CD4-positive, alpha-beta T cell treated with Interleukin-2 at 100 ng/mL for 4 hours (primary cell): Measurements from ENCODE around the gene CYP19A1.

Experiments
- DNase-seq: peaks from one replicate; pipeline ENCODE4 v3.0.0-alpha.2; 2020; ENCODE audit warnings: low spot score

The CYP19A1 gene

DNA sequence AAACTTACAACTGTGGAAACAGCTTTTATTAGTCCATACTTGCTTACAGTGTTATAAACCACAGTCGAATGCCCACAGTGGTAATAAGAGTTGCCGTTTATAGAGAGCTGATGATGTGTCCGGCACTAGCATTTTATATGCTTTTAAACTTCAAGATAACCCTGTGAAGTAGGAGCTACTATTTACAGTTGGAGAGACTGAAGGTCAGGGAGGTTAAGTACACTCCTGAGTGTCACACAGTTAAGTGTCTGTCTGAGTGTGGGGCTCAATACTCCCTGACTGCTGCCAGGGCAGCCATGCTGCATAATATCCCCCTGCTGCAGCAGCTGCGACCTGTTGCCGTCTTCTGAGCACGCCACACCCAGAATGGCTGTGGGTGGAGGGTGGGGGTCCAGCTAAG lies 153.8 kb downstream of the CYP19A1 start:
- DNase-seq, result no peak

DNA sequence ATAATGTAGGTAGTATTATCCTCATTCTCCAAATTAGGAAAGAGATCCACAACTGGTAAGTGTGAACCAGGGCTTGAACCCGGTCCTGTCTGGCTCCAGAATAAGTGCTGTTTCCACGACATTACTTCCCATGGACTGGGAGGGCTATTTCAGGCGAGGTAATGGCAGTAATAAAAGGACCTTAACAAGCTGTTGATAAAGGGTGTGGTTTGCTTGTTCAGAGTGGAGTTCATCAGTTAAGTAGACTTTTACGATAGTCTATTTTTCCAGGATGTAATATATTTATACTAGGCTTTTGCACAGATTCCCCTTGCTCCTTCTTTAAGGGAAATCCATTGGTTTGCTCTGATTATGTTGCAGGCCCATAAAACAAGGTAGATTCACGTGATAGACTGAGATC lies 155.3 kb downstream of the CYP19A1 start:
- no peak for DNase-seq

- DNase-seq, result no peak
These were observed 156.5 kb downstream of the CYP19A1 start for GRCh38 chr15:51181905-51182304.

- DNase-seq, result no peak
These were observed 157.2 kb downstream of the CYP19A1 start for GRCh38 chr15:51181221-51181620.

- DNase-seq, result no peak
These were observed 157.9 kb downstream of the CYP19A1 start for GRCh38 chr15:51180534-51180933.

DNA sequence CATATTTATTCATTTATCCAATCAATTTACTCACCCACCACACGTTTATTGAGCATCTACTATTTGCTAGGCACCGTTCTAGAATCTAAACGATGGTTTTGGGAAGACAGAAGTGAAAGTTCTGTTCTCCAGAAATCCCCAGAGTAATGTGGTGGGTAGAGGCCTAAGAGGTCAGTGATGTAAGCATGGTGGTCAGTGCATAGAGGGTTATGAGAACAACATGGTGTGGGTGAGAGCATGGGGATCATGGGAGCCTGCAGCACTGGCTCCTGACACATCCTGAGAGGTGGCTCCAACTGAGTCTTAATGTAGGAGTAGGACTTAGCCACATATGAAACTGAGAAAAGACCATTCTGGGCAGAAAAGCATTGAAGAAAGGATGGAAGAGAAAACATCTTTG lies 158.4 kb downstream of the CYP19A1 start:
- DNase-seq, result no peak

GRCh38 chr15:51172193-51172592 lies 166.2 kb downstream of the CYP19A1 start:
- DNase-seq, result no peak

- DNase-seq, result no peak
These were observed 166.8 kb downstream of the CYP19A1 start for GRCh38 chr15:51171634-51171932.

- DNase-seq, result no peak
These were observed 167.3 kb downstream of the CYP19A1 start for GRCh38 chr15:51170882-51171633.

DNA sequence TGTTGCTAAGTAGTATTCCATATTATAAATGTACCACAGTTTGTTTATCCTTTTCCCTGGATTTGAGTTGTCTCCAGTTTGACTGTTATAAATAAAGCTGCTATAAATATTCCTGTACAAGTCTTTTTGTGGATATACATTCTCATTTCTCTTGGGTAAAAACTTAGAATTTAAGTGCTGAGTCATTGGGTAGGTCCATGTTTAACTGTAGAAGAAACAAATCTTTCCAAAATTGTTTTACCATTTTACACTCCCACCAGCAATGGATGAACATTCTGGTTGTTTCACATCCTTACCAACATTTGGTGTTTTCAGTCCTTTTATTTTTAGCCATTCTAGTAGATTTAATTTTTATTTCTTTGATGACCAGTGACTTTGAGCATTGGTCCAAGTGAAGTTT lies 169.7 kb downstream of the CYP19A1 start:
- DNase-seq, result no peak

DNA sequence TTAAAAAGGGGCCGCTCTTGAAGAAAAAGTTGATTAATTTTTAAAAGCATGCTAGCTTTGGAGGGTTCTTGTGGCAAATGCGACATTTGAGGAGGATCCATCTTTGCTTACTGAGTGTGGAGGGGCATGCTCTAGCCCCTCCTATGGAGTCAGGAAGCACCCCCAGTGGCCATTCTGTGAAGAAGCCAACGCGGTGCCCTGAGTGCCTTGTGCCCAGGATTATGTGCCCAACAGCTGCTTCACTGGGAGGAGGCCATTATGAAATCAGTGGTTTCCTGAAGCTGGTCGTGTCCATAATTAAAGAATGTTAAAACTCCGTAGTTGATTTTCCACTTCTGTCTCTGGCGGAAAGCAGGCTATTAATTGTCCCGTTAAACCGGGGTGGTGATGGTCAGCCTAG lies 174.6 kb downstream of the CYP19A1 start:
- DNase-seq, result no peak

GRCh38 chr15:51162865-51163762 lies 175.3 kb downstream of the CYP19A1 start:
- peak; percentile 53 for DNase-seq

DNA sequence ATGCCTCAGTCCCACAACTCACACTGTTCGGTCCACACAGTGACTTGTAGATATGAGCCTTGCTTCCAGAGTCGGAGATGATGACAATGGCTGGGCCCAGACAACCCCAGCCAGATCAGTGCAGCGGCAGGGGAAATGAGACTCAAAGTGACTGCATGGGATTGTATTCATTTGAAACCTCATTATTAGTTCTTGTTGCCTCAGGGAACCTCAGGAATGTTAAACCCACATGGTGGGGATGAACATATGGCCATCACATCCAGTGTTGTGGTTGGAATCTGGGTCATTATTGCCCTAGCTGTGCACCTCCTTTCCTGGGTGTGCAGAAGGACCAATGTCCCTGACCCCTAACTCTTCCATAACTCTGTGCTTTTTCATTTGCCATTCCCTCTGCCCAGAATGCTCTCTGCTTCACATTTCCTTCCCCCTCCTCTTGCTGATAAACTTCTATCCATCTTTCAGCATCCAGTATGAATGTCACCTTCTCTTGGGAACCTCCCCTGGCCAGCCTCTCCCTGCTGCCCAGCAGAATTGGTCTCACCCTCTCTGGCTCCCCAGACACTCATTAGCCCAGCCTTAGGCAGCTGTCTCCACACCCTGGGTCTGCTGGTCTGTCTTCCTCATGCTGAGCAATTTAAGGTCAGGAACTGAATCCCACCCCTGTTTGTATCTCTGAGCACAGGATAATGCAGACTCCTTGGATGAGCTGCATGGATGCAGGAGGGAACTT lies 176.7 kb downstream of the CYP19A1 start:
- no peak for DNase-seq

- DNase-seq, result no peak
These were observed 177.9 kb downstream of the CYP19A1 start for GRCh38 chr15:51160484-51160883.
